K562 treated with DMSO at 1 percent for 12 hours (cell line): ENCODE measurements around the gene KCTD11. TPM values are rescaled to one million over a fixed set of nuclear protein-coding genes. Genes with fewer than 3 reads are reported as not detected.

ENCODE experiments used
- total RNA-seq: library from RNA; unstranded; fragments of 300-600 nt; gene quantifications from 2 replicates; pipeline ENCODE4 v1.2.3, GENCODE V29; 2022; ENCODE audit not compliant: insufficient read depth

The KCTD11 gene
- total RNA-seq: 4.2 and 6.3 TPM in 2 replicates

GRCh38 chr17:7351665-7352502, at the start of gene KCTD11:
TSS of gene KCTD11 (plus strand) at chr17:7352162.

GRCh38 chr17:7306911-7307685, 44.9 kb upstream of the KCTD11 start, which contains the start of gene EIF5A:
TSS of gene EIF5A (plus strand) at chr17:7307628. CDS start at chr17:7309636, 2,008 bp downstream.

GRCh38 chr17:7314719-7315569, 37.0 kb upstream of the KCTD11 start, which contains the start of gene GPS2:
TSS of gene GPS2 (minus strand) at chr17:7315360. CDS start at chr17:7315052, 308 bp downstream.

GRCh38 chr17:7328840-7329373, 23.1 kb upstream of the KCTD11 start, which contains the start of gene NEURL4:
TSS of gene NEURL4 (minus strand) at chr17:7329335. CDS start at chr17:7329312, 23 bp downstream.

GRCh38 chr17:7336240-7337175, 15.5 kb upstream of the KCTD11 start, which contains the start of gene ACAP1:
TSS of gene ACAP1 (plus strand) at chr17:7336529. CDS start at chr17:7336735, 206 bp downstream.

GRCh38 chr17:7355053-7355452, 3.1 kb downstream of the KCTD11 start, which contains the start of gene TMEM95:
TSS of gene TMEM95 (plus strand) at chr17:7355156. CDS start at chr17:7355205, 49 bp downstream.

GRCh38 chr17:7380855-7381683, 29.1 kb downstream of the KCTD11 start, which contains the start of gene TNK1:
TSS of gene TNK1 (plus strand) at chr17:7381089. CDS start at chr17:7382927, 1,838 bp downstream.

GRCh38 chr17:7394452-7395191, 42.7 kb downstream of the KCTD11 start, which contains the start of gene PLSCR3:
TSS of gene PLSCR3 (minus strand) at chr17:7394525. CDS start at chr17:7394110, 415 bp downstream.

GRCh38 chr17:7403977-7404736, 52.2 kb downstream of the KCTD11 start, which contains the start of gene TMEM256:
TSS of gene TMEM256 (minus strand) at chr17:7404097. CDS start at chr17:7404084, 13 bp downstream.

Other genes starting within 250 kb of the KCTD11 start
- gene ASGR2, start 237.3 kb upstream of the KCTD11 start, total RNA-seq: not detected in 2 replicates
- gene ASGR1, start 172.8 kb upstream of the KCTD11 start, total RNA-seq: not detected in 2 replicates
- gene DLG4, start 132.3 kb upstream of the KCTD11 start, total RNA-seq: 2.6 and 2.8 TPM in 2 replicates
- 256 and 286 TPM in 2 replicates for gene ACADVL, start 132.2 kb upstream of the KCTD11 start, total RNA-seq
- 32.1 and 61.1 TPM in 2 replicates for gene DVL2, start 117.6 kb upstream of the KCTD11 start, total RNA-seq
- gene PHF23, start 112.7 kb upstream of the KCTD11 start, total RNA-seq: 23.0 and 29.8 TPM in 2 replicates
- gene GABARAP, start 109.7 kb upstream of the KCTD11 start, total RNA-seq: 233 and 263 TPM in 2 replicates
- gene CTDNEP1, start 100.4 kb upstream of the KCTD11 start, total RNA-seq: 60.4 and 70.5 TPM in 2 replicates
- 55.2 and 59.1 TPM in 2 replicates for gene ELP5, start 99.9 kb upstream of the KCTD11 start, total RNA-seq
- gene CLDN7, start 89.7 kb upstream of the KCTD11 start, total RNA-seq: 15.9 and 34.5 TPM in 2 replicates
- gene SLC2A4, start 70.4 kb upstream of the KCTD11 start, total RNA-seq: not detected in 2 replicates
- not detected in 2 replicates for gene YBX2, start 57.5 kb upstream of the KCTD11 start, total RNA-seq
- 279 and 294 TPM in 2 replicates for gene EIF5A, start 44.5 kb upstream of the KCTD11 start, total RNA-seq
- gene GPS2, start 36.8 kb upstream of the KCTD11 start, total RNA-seq: 43.1 and 74.6 TPM in 2 replicates
- 7.2 and 16.1 TPM in 2 replicates for gene NEURL4, start 22.8 kb upstream of the KCTD11 start, total RNA-seq
- gene ACAP1, start 15.6 kb upstream of the KCTD11 start, total RNA-seq: 2.4 and 3.7 TPM in 2 replicates
- gene TMEM95, start 3.0 kb downstream of the KCTD11 start, total RNA-seq: not detected in 2 replicates
- 4.7 and 6.0 TPM in 2 replicates for gene TNK1, start 28.9 kb downstream of the KCTD11 start, total RNA-seq
- gene PLSCR3, start 42.4 kb downstream of the KCTD11 start, total RNA-seq: 7.2 and 9.4 TPM in 2 replicates
- gene TMEM256, start 51.9 kb downstream of the KCTD11 start, total RNA-seq: 43.4 and 76.9 TPM in 2 replicates
- gene NLGN2, start 55.7 kb downstream of the KCTD11 start, total RNA-seq: 4.4 and 13.0 TPM in 2 replicates
- not detected in 2 replicates for gene SPEM1, start 68.2 kb downstream of the KCTD11 start, total RNA-seq
- not detected in 2 replicates for gene SPEM2, start 73.5 kb downstream of the KCTD11 start, total RNA-seq
- not detected in 2 replicates for gene SPEM3, start 76.7 kb downstream of the KCTD11 start, total RNA-seq
- gene TMEM102, start 83.3 kb downstream of the KCTD11 start, total RNA-seq: 12.3 and 12.6 TPM in 2 replicates
- 3.8 and 6.1 TPM in 2 replicates for gene FGF11, start 87.3 kb downstream of the KCTD11 start, total RNA-seq
- 10.1 and 10.9 TPM in 2 replicates for gene CHRNB1, start 92.9 kb downstream of the KCTD11 start, total RNA-seq
- 1.2 and 5.1 TPM in 2 replicates for gene ZBTB4, start 127.5 kb downstream of the KCTD11 start, total RNA-seq
- not detected in 2 replicates for gene SLC35G6, start 129.3 kb downstream of the KCTD11 start, total RNA-seq
- gene POLR2A, start 132.2 kb downstream of the KCTD11 start, total RNA-seq: 19.1 and 87.4 TPM in 2 replicates
- 0.73 TPM in 1 of 2 replicates, not detected in the other for gene TNFSF12, start 196.9 kb downstream of the KCTD11 start, total RNA-seq
- gene TNFSF13, start 206.6 kb downstream of the KCTD11 start, total RNA-seq: 2.0 TPM in 1 of 2 replicates, not detected in the other
- 34.6 and 35.9 TPM in 2 replicates for gene SENP3, start 209.8 kb downstream of the KCTD11 start, total RNA-seq
- 29.0 and 33.7 TPM in 2 replicates for gene CD68, start 227.5 kb downstream of the KCTD11 start, total RNA-seq
- gene MPDU1, start 231.7 kb downstream of the KCTD11 start, total RNA-seq: 58.4 and 59.6 TPM in 2 replicates
- gene SOX15, start 237.9 kb downstream of the KCTD11 start, total RNA-seq: 2.3 and 5.6 TPM in 2 replicates